GM21576 (cell line): ENCODE results near the gene TSHZ3.

Source experiments
- ATAC-seq: cut with Tn5 transposase; IDR thresholded peaks from one replicate; pipeline ENCODE4 v1.9.1; 2021; ENCODE audit warnings: mild to moderate bottlenecking, moderate library complexity; ENCODE audit not compliant: unreplicated experiment

Gene TSHZ3

DNA sequence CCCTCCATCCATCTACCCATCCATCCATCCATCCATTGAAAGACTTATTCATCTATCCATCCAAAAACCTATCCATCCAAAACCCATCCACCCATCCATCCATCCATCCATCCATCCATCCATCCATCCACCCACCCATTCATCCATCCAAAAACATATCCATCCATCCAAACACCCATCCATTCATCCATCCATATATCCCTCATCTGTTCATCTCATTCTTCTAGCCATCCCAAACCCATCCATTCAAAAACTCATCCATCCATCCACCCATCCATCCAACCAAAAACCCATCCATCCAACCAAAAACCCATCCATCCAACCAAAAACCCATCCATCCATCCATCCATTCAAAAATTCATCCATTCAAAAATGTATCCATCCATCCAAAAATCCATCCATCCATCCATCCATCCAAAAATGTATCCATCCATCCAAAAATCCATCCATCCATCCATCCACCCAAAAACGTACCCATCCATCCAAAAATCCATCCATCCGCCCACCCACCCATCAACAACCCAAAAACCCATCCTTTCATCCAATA is 56.5 kb downstream of the TSHZ3 start:
- ATAC-seq, result no peak

DNA sequence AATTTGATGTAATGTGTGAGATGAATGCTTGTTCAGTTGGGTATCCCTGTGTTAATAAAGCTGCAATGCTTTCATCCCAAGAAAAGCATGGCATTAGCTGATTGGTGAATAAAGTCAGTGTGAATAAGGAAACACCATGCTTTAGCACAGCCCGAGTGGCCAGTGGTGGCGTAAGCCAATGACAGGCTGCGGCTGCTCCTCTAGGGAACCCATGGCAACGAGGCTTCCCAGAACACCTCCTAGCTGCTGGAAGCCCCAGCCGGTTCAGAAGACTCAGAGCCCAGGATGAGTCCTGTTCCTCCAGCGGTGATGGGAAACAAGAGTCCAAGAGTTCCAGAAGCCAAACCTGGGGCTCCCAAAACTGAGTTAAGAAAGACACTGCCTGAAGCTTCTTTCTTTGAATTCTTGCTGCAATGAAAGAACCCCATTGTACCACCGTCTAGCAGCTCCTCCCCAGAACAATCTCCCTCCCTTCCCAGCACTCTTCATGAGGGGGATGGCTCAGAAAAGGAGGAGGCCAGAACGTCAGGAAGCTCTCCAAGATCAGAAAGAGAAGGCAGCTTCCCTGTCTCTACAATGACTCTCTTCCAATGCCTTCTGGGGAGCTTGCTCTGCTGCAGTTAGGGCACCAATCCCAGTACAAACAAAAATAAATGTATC is 58.2 kb downstream of the TSHZ3 start:
- ATAC-seq, result no peak

- no peak for ATAC-seq
Measured at GRCh38 chr19:31289976-31290375, 59.3 kb downstream of the TSHZ3 start.

GRCh38 chr19:31289381-31289880 is 59.8 kb downstream of the TSHZ3 start:
- ATAC-seq, result no peak

DNA sequence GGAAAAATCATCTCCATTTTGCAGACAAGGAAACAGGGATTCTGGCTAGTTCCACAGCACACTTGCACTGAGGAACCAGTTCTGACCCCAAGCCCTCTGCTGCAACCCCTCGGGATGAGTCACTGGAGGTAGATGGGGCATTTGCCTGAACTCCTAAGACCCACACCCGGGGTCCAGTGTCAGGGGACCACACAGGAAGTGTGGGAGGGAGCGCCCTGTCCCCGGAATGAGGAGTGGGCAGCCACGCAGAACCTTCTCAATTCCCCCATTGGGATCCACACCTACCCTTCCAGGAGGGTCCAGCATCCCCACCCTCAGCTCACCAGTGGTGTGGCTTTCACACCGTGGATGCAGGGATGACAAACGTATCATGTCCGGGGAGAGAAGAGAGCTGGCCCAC is 62.7 kb downstream of the TSHZ3 start:
- no peak for ATAC-seq

DNA sequence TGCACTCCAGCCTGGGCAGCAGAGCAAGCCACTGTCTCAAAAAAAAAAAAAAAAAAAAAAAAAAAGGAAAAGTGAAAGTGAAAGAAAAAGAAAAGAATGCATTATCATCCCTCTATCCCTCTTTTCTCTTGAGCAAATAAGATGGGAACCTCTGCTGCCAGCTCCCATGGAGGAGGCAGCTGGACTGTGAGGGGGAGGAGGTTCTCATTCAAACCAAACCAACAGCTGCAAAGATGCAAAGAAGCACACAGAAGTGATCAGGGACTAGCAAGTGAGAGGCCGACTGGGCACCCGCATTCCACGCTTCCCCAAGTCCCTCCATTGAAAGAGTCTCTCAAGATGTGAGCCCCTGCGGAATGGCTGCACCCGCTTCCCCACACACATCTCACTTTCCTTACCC is 63.5 kb downstream of the TSHZ3 start:
- no peak for ATAC-seq

- ATAC-seq, result no peak
Measured at GRCh38 chr19:31284621-31285020, 64.6 kb downstream of the TSHZ3 start.

GRCh38 chr19:31283701-31284100 is 65.5 kb downstream of the TSHZ3 start:
- ATAC-seq, result no peak

- no peak for ATAC-seq
Measured at GRCh38 chr19:31282346-31282745, 66.9 kb downstream of the TSHZ3 start.

- ATAC-seq, result no peak
Measured at GRCh38 chr19:31280287-31281006, 68.8 kb downstream of the TSHZ3 start.

DNA sequence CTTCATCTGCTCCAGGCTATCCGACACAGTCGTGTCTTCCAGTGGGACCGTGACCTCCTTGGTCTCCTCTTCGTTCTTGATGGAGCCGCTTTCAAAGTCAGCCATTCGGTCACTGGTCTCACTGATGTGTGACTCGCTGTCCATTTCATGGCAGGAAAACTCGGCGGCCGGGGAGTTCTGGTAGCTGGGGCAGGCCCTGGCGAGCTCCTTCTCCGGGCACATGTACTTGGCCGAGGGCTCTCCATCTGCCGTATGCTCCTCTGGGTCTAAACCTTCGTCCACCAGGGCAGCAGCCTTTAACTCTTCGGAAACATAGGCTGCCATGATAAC is 69.8 kb downstream of the TSHZ3 start:
- no peak for ATAC-seq

GRCh38 chr19:31278555-31279435 is 70.4 kb downstream of the TSHZ3 start:
- no peak for ATAC-seq

GRCh38 chr19:31277516-31277915 is 71.7 kb downstream of the TSHZ3 start:
- no peak for ATAC-seq

GRCh38 chr19:31276831-31277230 is 72.4 kb downstream of the TSHZ3 start:
- ATAC-seq, result no peak

DNA sequence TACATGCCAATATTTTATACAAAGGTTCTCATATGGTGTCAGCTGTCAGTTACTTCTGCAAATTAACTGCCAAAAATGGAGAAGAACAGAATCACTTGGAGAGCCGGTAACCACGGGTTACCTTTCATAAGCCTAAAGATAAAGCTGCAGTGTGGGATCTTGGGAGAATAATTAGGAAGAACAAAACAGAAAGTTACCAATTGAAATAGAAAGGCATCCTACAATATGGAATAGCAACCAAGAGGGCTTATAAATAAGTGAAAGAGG is 74.2 kb downstream of the TSHZ3 start:
- ATAC-seq, result no peak

DNA sequence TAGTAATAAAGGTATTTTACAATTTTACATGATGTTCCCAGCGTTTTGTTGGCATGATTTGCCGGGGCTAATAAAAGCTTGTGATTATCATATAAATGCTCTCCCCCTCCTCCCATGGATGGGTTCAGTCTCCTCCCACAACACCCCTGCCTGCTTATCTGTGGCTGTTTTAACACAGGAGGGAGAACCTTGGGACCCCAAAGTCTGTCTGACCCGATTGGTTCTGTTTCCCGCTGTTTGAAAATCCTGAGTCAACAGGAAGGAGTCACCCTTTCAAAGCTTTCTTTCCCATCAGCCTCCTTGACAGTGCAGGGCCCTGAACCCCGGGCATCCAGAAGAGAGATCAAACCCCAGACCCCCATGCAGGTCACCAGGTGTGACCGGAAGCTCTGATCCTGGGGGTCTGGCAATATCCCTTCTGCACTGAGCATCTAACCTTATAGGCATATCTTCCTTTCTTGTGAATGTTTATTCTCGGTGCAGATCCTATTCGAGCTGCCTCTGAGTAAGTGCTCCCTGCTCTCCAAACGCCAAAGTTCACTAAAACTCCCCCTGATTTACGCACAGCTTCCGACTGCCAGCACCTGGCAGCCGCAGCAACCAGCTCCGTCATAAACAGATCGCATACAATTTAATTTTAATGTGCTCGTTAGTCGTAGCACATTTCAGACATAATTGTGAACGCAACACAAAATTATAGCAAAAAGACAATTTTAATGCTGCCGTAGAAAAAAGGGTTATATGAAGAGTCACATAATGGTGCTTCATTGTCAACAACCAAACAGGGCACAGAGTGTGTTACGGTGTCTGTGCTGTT is 74.8 kb downstream of the TSHZ3 start:
- ATAC-seq, result no peak

- no peak for ATAC-seq
Measured at GRCh38 chr19:31272583-31273106, 76.6 kb downstream of the TSHZ3 start.

- ATAC-seq, result no peak
Measured at GRCh38 chr19:31271306-31271911, 77.8 kb downstream of the TSHZ3 start.

- no peak for ATAC-seq
Measured at GRCh38 chr19:31270897-31271296, 78.3 kb downstream of the TSHZ3 start.
